ENCODE results near the gene HNF4A.

Gene HNF4A

DNA sequence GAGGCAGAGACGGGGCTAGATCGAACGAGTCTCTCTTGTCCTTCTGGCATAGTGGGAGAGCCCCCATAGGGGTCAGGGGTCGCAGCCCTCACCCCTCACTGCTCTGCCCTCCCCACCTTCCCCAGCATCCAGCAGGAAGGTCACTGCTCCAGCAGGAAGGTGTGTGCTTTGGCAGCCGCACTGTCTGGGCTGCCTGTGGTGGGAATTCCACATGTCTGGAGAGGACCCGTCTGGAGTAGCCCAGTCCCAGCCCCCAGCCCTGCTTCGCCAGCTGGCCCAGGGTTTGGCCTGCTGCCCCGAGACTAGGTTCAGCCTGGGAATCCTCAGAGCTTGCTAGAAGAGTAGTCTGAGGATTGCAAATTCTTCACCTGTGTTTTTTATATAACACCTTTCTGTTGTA is 21.2 kb upstream of the HNF4A start:
- Histone ChIP-seq H2BK15ac (ENCODE audit: low read length) (no peak overlapping the region), H2BK5ac (ENCODE audit: low read length) (no peak overlapping the region), H3K27me3 (ENCODE audit: control insufficient read depth in 3 of 3, insufficient read depth in 3 of 3, low read depth in 1 of 3, low read length in 3 of 3) (peaks cover 0 to 34% (median 0%) of the 10 kb centered on the region in 3 experiments), H3K14ac (ENCODE audit: low read length) (no peak overlapping the region), H2BK120ac (ENCODE audit: low read depth, low read length) (no peak overlapping the region), H4K8ac (ENCODE audit: low read depth, low read length) (no peak overlapping the region), H3K23ac (ENCODE audit: low read depth, low read length, poor library complexity) (peak overlapping the region; percentile 52), H3K9ac (ENCODE audit: low read depth, low read length, poor library complexity) (no peak overlapping the region), H3K9me3 (replicated peaks in 1 of 2; ENCODE audit: control insufficient read depth in 2 of 2, insufficient read depth in 1 of 2, low read depth in 1 of 2, low read length in 2 of 2) (no peaks in the 10 kb centered on the region), H3K18ac (ENCODE audit: low read length) (peak overlapping the region; percentile 17), H2BK12ac (ENCODE audit: low read length) (no peak overlapping the region), H3K79me1 (ENCODE audit: low read depth, low read length) (no peaks in the 10 kb centered on the region), H3K4me2 (ENCODE audit: insufficient read depth, low read length, poor library complexity, severe bottlenecking) (no peak overlapping the region), H3K4me1 (ENCODE audit: control insufficient read depth in 2 of 2, insufficient read depth in 1 of 2, low read depth in 1 of 2, low read length in 2 of 2) (no peaks in the 10 kb centered on the region), H3K4me3 (ENCODE audit: low read length in 2 of 2) (no peak overlapping the region), H4K91ac (ENCODE audit: low read depth, low read length, poor library complexity) (no peak overlapping the region), H3K4ac (ENCODE audit: low read length) (no peak overlapping the region), H2AFZ (ENCODE audit: low read length) (no peak overlapping the region), H3K27ac (replicated peaks; ENCODE audit: low read length) (no peak overlapping the region), H3K36me3 (replicated peaks in 1 of 2; ENCODE audit: control insufficient read depth in 2 of 2, insufficient read depth in 2 of 2, low read length in 2 of 2) (no peaks in the 10 kb centered on the region), H2AK5ac (ENCODE audit: low read depth, low read length) (no peak overlapping the region)
- no peak for DNase-seq (ENCODE audit: low spot score)
- no CpG with 5 or more reads among the region's 8 CpGs for WGBS, 2 donors (ENCODE audit: extremely low coverage in 2 of 2, insufficient read length in 2 of 2, insufficient replicate concordance in 1 of 2)

DNA sequence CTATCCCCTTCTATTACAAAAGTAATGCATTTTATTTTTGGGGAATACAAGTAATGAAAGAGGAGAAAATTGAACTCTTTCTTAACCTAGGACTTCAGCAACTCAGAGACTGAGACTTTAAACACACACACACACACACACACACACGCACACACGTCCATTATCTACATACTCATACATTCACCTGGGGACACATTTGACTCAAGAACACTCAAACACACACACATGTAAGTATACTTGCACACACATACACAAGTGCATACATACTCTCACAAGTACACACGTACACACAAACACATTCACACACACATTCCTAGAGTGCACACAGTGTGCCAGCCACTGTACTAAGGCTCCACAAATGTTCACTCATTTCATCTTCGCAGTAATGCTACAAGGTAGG is 20.8 kb upstream of the HNF4A start:
- no peaks in the 10 kb centered on the region for H3K36me3 ChIP-seq (replicated peaks in 1 of 2; ENCODE audit: control insufficient read depth in 2 of 2, insufficient read depth in 2 of 2, low read length in 2 of 2)
- H2AK5ac ChIP-seq (ENCODE audit: low read depth, low read length) = no peak overlapping the region
- H3K9ac ChIP-seq (ENCODE audit: low read depth, low read length, poor library complexity) = no peak overlapping the region
- no peak overlapping the region for H2BK5ac ChIP-seq (ENCODE audit: low read length)
- H3K27ac ChIP-seq (replicated peaks; ENCODE audit: low read length) = no peak overlapping the region
- no peaks in the 10 kb centered on the region for H3K4me1 ChIP-seq (ENCODE audit: control insufficient read depth in 2 of 2, insufficient read depth in 1 of 2, low read depth in 1 of 2, low read length in 2 of 2)
- no peak overlapping the region for H3K14ac ChIP-seq (ENCODE audit: low read length)
- H3K27me3 ChIP-seq (ENCODE audit: control insufficient read depth in 3 of 3, insufficient read depth in 3 of 3, low read depth in 1 of 3, low read length in 3 of 3) = peaks cover 0 to 33% (median 0%) of the 10 kb centered on the region in 3 experiments
- H3K4me2 ChIP-seq (ENCODE audit: insufficient read depth, low read length, poor library complexity, severe bottlenecking) = no peak overlapping the region
- H2BK12ac ChIP-seq (ENCODE audit: low read length) = no peak overlapping the region
- DNase-seq (ENCODE audit: low spot score) = no peak
- no peak overlapping the region for H3K23ac ChIP-seq (ENCODE audit: low read depth, low read length, poor library complexity)
- peak overlapping the region in 1 of 2 donors; percentile 55 for H3K4me3 ChIP-seq (ENCODE audit: low read length in 2 of 2)
- no peak overlapping the region for H3K4ac ChIP-seq (ENCODE audit: low read length)
- no CpG with 5 or more reads among the region's 4 CpGs for WGBS, 2 donors (ENCODE audit: extremely low coverage in 2 of 2, insufficient read length in 2 of 2, insufficient replicate concordance in 1 of 2)
- no peak overlapping the region for H4K91ac ChIP-seq (ENCODE audit: low read depth, low read length, poor library complexity)
- H2BK120ac ChIP-seq (ENCODE audit: low read depth, low read length) = no peak overlapping the region
- H3K18ac ChIP-seq (ENCODE audit: low read length) = no peak overlapping the region
- no peaks in the 10 kb centered on the region for H3K79me1 ChIP-seq (ENCODE audit: low read depth, low read length)
- H4K8ac ChIP-seq (ENCODE audit: low read depth, low read length) = no peak overlapping the region
- H3K9me3 ChIP-seq (replicated peaks in 1 of 2; ENCODE audit: control insufficient read depth in 2 of 2, insufficient read depth in 1 of 2, low read depth in 1 of 2, low read length in 2 of 2) = no peaks in the 10 kb centered on the region
- no peak overlapping the region for H2BK15ac ChIP-seq (ENCODE audit: low read length)
- H2AFZ ChIP-seq (ENCODE audit: low read length) = no peak overlapping the region

DNA sequence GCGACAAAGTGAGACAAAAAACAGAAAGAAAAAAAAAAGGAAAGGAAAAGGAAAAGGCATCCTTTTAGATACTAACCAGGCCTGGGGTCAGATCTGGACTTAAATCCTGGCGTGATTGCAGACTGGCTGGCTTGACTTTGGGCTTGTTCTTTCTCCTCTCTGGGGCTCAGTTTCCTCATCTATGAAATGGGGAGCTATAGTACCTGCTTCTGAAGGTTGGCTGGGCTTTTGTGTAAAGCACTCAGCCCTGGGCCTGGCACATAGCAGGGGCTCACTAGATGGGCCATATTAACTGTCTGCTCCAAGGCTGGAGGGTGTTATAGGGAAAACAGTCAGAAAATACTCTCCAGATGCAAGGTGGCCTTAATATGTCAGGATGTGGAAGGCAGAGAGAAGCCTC is 19.8 kb upstream of the HNF4A start:
- Histone ChIP-seq H2BK5ac (ENCODE audit: low read length) (no peak overlapping the region), H3K79me1 (ENCODE audit: low read depth, low read length) (no peaks in the 10 kb centered on the region), H4K91ac (ENCODE audit: low read depth, low read length, poor library complexity) (no peak overlapping the region), H2AFZ (ENCODE audit: low read length) (no peak overlapping the region), H3K9me3 (replicated peaks in 1 of 2; ENCODE audit: control insufficient read depth in 2 of 2, insufficient read depth in 1 of 2, low read depth in 1 of 2, low read length in 2 of 2) (no peaks in the 10 kb centered on the region), H3K23ac (ENCODE audit: low read depth, low read length, poor library complexity) (no peak overlapping the region), H3K36me3 (replicated peaks in 1 of 2; ENCODE audit: control insufficient read depth in 2 of 2, insufficient read depth in 2 of 2, low read length in 2 of 2) (no peaks in the 10 kb centered on the region), H2BK120ac (ENCODE audit: low read depth, low read length) (no peak overlapping the region), H3K18ac (ENCODE audit: low read length) (no peak overlapping the region), H3K9ac (ENCODE audit: low read depth, low read length, poor library complexity) (no peak overlapping the region), H3K4me3 (ENCODE audit: low read length in 2 of 2) (no peak overlapping the region), H3K27ac (replicated peaks; ENCODE audit: low read length) (no peak overlapping the region), H3K4ac (ENCODE audit: low read length) (no peak overlapping the region), H3K4me2 (ENCODE audit: insufficient read depth, low read length, poor library complexity, severe bottlenecking) (no peak overlapping the region), H2AK5ac (ENCODE audit: low read depth, low read length) (no peak overlapping the region), H2BK15ac (ENCODE audit: low read length) (no peak overlapping the region), H3K27me3 (ENCODE audit: control insufficient read depth in 3 of 3, insufficient read depth in 3 of 3, low read depth in 1 of 3, low read length in 3 of 3) (peaks cover 0 to 27% (median 0%) of the 10 kb centered on the region in 3 experiments), H3K14ac (ENCODE audit: low read length) (no peak overlapping the region), H3K4me1 (ENCODE audit: control insufficient read depth in 2 of 2, insufficient read depth in 1 of 2, low read depth in 1 of 2, low read length in 2 of 2) (no peaks in the 10 kb centered on the region), H4K8ac (ENCODE audit: low read depth, low read length) (no peak overlapping the region), H2BK12ac (ENCODE audit: low read length) (no peak overlapping the region)
- WGBS, 2 donors (ENCODE audit: extremely low coverage in 2 of 2, insufficient read length in 2 of 2, insufficient replicate concordance in 1 of 2) = no CpG with 5 or more reads among the region's 2 CpGs
- DNase-seq (ENCODE audit: low spot score) = no peak

DNA sequence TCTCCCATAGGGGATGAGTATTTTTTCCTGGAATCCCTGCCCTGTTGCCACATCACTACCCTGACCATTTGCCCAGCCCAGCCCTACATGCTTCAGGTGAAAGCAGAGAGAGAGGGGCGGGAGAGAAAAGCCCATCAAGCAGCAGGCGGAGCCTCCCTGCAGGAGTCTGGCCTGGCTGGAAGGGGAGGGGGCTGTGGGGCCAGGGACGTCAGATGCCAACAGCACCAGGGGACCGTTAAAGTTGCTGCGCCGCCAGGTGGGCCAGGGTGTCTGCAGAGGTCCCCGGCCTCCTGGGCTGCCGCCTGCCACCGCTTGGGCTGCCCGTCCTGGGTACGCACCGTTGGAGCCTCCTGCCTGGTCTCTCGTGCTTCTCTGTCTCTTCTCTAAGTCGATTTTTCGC is 19.4 kb upstream of the HNF4A start:
- no peak overlapping the region for H3K23ac ChIP-seq (ENCODE audit: low read depth, low read length, poor library complexity)
- H3K4me1 ChIP-seq (ENCODE audit: control insufficient read depth in 2 of 2, insufficient read depth in 1 of 2, low read depth in 1 of 2, low read length in 2 of 2) = no peaks in the 10 kb centered on the region
- no peak overlapping the region for H4K8ac ChIP-seq (ENCODE audit: low read depth, low read length)
- no peak overlapping the region for H3K4ac ChIP-seq (ENCODE audit: low read length)
- H2BK120ac ChIP-seq (ENCODE audit: low read depth, low read length) = no peak overlapping the region
- no peak overlapping the region for H3K4me2 ChIP-seq (ENCODE audit: insufficient read depth, low read length, poor library complexity, severe bottlenecking)
- H3K27ac ChIP-seq (replicated peaks; ENCODE audit: low read length) = no peak overlapping the region
- H3K9me3 ChIP-seq (replicated peaks in 1 of 2; ENCODE audit: control insufficient read depth in 2 of 2, insufficient read depth in 1 of 2, low read depth in 1 of 2, low read length in 2 of 2) = no peaks in the 10 kb centered on the region
- no peaks in the 10 kb centered on the region for H3K79me1 ChIP-seq (ENCODE audit: low read depth, low read length)
- H3K36me3 ChIP-seq (replicated peaks in 1 of 2; ENCODE audit: control insufficient read depth in 2 of 2, insufficient read depth in 2 of 2, low read length in 2 of 2) = no peaks in the 10 kb centered on the region
- peak overlapping the region; percentile 41 for H2AFZ ChIP-seq (ENCODE audit: low read length)
- H3K27me3 ChIP-seq (ENCODE audit: control insufficient read depth in 3 of 3, insufficient read depth in 3 of 3, low read depth in 1 of 3, low read length in 3 of 3) = peaks cover 0 to 27% (median 0%) of the 10 kb centered on the region in 3 experiments
- WGBS, 2 donors (ENCODE audit: extremely low coverage in 2 of 2, insufficient read length in 2 of 2, insufficient replicate concordance in 1 of 2) = no CpG with 5 or more reads among the region's 15 CpGs
- H2BK12ac ChIP-seq (ENCODE audit: low read length) = no peak overlapping the region
- H2AK5ac ChIP-seq (ENCODE audit: low read depth, low read length) = no peak overlapping the region
- H3K4me3 ChIP-seq (ENCODE audit: low read length in 2 of 2) = no peak overlapping the region
- H2BK15ac ChIP-seq (ENCODE audit: low read length) = no peak overlapping the region
- H2BK5ac ChIP-seq (ENCODE audit: low read length) = no peak overlapping the region
- no peak overlapping the region for H4K91ac ChIP-seq (ENCODE audit: low read depth, low read length, poor library complexity)
- no peak for DNase-seq (ENCODE audit: low spot score)
- peak overlapping the region; percentile 38 for H3K9ac ChIP-seq (ENCODE audit: low read depth, low read length, poor library complexity)
- no peak overlapping the region for H3K14ac ChIP-seq (ENCODE audit: low read length)
- H3K18ac ChIP-seq (ENCODE audit: low read length) = peak overlapping the region; percentile 55

Measured in neuronal stem cell (in vitro differentiated cells).